GM19025 (cell line): Measurements from ENCODE around the gene POLDIP2.

Experiments used
- ATAC-seq: cut with Tn5 transposase; IDR thresholded peaks from one replicate; pipeline ENCODE4 v1.9.1; 2021; ENCODE audit warnings: mild to moderate bottlenecking, low read depth, moderate library complexity; ENCODE audit not compliant: unreplicated experiment

The POLDIP2 gene

DNA sequence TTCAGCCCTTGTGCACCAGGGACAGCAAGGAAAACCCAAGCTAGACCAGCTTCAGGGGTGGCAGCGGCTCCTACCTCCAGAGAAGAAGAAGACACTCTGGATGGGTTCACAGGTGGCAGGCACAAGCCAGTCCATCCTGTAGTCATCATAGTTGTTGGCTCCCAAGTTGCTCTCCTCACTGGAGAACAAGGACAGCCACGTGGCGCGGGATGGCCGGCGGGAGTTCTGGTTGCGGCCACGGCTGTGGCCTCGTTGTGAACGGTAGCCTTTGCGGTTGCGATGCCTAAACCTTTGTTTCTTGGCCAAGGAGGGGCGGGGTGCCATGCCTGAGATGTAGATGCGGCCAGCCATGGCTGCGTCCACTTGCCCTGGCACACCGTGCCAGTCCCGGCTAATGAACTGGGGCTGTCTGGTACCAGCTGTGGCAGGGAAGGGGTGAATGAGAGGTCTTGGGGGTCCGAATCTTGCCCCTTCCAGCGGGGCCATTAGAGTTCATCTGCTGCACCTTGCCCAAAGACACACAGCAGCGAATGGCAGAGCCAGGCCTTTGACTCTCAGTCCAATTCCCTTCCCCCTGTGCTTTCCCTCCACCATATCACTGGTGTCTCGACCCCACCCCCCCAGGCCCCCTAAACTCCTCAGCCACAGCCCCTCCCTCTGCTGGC lies 10.4 kb upstream of the POLDIP2 start:
- no peak for ATAC-seq

DNA sequence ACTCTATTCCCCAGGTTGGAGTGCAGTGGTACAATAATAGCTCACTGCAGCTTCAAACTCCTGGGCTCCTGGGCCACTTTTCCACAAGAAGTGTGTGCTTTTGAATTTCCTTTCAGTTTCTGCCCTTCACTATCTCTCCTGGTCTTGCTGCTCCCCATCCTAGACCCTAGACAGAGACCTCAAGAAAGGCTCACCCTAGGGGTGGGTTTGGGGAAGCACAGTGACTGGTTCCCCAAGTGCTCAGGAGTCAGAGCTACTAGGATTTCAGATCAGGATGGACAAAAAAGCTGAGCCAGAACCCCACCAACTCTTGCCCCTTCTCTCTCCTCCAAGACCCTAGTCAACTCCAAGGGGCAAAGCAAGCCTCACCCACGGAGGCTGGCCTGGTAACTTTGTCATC lies 9.3 kb upstream of the POLDIP2 start:
- no peak for ATAC-seq

DNA sequence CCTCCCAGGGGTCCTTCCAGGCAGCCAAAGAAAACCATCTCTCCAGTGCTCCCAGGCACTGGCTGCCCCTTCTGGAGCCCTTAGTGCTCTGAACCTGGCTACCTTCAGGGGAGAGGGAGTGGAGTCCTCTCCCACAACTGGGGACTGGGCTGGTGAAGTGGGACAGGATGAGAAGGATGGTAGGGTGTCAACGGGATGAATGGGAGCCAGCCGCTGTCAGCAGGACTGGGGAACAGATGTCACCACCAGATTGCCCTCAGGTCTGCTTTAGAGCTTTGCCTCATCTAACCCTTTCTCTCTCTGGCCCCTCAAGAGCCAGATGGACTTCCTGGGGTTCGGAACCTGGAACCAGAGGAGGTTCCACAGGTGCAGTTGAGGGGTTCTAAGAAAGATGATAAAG lies 8.2 kb upstream of the POLDIP2 start:
- no peak for ATAC-seq

DNA sequence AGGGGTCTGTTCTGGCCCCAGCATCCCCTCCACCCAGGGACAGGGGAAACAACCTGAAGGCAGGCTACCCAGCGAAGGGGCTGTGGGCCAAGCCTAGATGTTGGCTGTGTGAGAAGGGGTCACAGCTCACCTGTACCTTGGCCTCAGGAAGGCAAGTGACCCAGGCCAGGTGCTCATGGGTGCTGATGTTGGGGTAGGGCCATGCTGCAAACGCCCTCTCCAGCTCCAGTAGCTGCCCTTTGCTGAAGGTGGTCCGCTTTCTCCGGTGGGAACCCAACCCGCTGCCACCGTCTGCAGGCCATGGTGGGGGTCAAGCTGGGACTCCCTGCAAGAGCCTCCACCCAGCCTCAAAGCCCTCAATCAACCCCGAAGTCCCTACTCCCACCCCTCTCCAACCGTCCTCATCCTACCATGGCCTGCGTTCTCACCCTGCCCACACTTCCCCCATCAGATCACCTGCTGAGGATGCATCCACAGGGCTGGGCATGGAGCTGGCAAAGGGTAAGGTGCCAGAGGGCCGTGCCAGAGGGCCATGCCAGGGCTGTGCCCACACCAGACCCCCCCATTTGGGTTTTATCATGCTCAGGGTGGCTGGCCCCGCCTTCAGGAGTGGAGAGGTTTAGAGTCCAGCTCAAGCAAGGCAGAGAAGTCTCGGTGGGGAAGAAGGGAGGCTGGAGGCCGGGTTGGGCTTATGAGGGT lies 7.5 kb upstream of the POLDIP2 start, which contains the start of gene SEBOX:
TSS of gene SEBOX (minus strand) at position 535 of the 699 bp plus-strand sequence. CDS start at position 487, 48 bp downstream.
- no peak for ATAC-seq

DNA sequence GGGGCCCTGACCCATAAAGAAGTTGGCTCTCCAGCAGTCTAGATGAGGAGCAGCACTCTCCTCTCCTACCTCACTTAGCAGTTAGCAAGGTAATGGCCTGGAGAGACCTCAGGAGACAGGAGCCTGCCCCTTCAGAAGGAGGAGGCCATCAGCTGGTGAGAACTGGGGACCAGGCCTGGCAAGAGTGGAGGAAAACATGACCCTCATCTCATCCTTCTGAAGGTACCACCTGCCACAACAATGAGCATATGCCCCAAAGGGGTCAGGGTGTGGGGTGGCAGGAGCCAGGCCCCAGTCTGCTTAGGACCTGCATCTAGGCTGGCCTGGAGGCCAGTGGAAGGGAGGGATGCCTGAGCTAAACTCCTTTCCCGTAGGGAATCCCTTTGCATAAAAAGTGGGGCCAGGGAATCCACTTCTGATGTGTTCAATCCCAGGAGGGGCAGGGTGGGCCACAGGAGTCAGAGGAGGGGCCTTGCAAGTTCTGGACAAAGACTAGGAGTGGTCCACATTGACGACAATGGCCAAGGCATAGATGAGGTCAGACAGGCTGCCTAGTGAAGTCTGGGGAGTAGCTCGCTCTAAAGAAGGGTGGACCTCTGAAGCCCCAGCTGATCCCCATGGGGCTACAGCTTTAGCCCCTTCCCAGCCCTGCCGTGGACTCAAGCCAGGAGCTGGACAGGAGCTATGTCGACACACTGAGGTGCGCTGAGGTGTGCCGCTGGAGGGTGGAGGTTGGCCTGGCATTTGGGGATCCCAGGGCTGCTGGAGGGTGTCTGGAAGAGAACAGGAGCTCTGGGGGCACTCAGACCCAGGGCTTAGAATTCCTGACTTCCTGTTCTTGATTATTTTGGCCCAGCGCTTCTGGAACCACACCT lies 6.7 kb upstream of the POLDIP2 start:
- ATAC-seq: no peak

DNA sequence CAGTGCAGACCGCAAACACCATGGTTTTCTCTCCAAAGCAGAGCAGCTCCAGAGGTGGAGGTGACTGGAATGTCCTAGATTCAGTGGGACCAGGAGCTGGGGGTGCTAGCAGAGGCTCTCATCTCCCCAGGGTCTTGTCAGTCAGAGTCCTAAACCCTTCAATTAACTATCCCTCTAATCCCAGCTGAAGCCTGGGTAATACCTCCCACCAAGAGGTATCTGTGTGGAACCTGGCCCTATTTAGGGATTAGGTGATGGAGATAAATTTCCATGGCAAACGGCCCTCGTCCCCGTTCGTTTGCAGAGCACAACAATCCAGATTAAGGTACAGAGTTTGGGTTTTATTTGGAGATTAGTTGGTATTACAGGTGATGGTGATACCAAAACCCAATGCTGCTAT lies 5.9 kb upstream of the POLDIP2 start:
- ATAC-seq: no peak

DNA sequence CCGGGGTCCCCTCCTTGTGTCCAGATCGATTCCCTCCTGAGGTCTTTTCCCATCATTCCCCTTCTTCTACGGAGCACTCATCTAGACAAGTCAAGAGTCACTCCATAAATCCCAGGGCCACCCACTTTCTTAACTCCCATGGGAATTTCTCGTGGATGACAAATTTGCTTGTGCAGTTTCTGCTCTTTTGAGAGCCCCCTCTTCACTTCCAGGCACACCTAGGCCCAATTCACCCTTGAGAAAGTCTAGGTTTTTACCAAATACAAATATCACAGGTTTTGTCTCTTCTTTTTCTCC lies 522 bp upstream of the POLDIP2 start:
- no peak for ATAC-seq

DNA sequence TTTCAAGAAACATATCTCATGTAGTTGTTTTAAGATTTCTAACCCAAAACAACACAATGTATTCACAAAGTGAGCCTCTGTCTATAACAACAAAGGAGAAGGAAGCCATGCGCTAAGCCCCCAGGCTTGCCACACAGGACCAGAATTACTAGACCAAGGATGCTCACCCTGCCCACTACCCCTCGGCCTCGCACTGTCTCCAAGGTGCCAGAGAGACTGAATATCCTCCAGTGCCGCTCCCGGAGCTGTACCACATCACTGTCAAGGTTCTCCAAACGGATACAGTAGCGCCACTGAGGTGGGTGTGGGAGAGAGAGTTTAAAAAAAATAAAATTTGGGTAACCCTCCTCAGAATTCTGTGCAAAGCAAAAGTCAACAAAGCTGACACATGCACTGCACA lies 7.1 kb downstream of the POLDIP2 start:
- ATAC-seq: no peak

DNA sequence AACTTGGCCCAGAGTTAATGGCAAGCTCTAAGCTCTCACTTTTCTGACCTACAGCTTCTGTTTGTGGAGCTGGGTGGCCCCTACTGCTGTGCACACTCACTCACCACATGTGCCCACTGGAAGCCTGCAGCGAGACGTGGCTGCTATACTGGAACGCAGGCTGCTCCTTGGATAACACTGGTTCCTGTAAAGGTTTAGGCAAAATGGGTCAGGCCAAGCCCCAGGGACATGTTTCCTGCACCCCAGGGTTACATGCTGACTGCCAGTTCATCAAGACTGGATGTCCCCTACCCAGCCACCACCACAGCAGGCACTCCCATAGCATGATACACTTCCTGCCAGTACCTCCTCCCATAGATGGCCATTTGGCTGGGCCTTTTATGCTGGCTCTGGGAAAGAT lies 8.3 kb downstream of the POLDIP2 start:
- no peak for ATAC-seq

DNA sequence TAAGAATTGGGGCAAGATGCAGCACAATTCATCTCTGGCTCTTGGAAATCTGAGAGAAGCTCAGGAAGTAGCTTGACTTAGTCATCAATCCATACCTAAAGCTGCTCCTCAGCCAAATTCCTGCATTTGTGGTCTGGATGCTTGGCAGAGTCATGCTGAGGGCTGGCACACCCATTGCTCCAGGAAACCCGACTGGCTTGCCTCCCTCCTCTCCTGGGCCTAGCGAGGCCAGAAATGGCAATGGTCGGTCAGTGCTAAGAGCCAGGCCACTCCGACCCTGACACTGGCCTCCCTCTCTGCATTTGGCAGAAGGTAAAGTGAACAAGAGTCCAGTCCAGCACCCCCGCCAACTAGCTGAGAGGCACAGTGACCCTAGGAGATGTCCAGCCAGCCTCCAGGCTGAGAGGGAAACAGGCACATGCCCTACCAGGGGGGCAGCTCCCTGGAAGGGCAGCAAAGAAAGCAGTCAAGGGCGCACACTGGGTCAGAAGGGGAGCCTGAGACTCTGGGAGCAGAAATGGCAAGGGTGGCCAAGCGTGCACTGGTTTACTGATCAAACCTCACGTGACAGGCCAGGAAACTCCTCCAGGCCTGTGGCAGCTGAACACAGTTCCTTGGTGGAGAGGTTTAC lies 10.0 kb downstream of the POLDIP2 start:
- no peak for ATAC-seq

DNA sequence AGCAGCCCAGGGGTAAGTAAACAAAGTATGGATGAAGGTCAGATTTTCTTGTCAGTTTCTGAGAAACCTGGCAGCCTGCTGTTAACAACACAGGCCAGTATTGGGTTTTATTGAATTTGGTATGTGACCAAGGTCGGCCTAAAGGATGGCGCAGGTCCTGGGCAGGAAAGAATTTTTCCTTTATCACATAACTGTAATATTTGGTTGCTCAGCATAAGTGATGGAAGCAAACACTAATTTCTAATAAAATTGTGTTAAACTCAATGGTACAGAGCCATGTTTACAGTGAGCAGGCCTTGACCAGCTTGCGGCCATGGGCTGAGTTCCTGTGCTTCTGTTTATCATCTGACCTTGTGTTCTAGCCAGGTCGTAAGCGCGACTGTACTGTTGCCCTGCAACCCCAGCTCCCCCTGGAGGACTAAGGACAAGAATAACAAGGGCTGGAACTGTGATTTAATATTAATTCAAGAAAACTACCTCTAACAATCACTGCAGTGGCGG lies 10.5 kb downstream of the POLDIP2 start:
- no peak for ATAC-seq

DNA sequence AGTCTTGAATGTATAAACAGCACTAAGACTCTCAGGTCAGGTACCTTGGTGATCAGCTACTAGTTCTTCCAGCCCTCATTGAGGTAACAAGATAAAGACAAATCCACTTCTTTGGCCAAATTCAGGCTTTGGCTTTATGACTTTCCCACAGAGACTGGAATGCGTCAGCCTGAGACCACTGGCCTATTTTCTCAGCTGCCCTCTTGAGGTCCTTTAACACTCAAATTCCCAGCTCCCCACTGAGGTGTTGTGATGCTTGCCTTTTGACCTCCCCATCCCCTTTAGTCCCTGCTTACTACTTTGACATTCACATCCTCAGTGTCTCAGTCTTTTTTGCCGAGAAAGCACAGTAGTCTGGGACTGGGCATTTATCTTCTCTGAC lies 11.1 kb downstream of the POLDIP2 start:
- no peak for ATAC-seq

DNA sequence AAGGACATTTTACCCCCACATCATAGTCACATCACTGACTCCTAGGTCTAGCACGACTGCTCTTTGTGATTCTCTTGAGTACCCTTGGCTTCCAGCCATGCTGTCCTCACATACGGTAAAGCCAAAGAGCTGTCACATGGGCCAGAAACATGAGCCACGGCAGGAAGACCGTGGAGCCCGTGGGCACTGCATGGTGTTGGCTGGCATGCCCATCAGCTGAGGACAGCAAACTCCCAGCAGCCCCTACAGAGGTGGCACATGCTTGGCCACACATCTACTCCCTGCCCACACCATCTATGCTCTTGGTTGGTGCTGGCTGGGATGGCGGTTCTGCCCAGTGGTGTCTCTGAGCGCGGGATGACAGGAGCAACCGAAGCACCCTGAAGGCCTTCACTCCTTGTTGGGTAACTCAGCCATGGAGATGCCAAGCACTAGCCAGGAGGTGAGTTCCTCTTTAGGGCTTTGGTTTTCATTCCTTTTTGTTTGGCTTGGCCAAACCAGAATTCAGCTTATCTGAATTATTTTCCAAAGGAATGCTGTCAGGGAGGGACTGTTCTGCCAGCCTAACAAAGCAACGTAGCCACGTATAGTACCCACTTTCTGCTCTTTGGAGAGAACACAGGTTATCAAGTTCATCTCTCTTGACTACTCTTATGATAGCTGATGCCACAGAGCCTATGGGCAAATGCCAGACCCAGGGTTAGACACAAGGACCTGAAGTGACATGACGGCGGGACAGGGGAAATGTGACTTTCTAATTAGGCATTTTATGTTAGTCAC lies 11.7 kb downstream of the POLDIP2 start:
- no peak for ATAC-seq

DNA sequence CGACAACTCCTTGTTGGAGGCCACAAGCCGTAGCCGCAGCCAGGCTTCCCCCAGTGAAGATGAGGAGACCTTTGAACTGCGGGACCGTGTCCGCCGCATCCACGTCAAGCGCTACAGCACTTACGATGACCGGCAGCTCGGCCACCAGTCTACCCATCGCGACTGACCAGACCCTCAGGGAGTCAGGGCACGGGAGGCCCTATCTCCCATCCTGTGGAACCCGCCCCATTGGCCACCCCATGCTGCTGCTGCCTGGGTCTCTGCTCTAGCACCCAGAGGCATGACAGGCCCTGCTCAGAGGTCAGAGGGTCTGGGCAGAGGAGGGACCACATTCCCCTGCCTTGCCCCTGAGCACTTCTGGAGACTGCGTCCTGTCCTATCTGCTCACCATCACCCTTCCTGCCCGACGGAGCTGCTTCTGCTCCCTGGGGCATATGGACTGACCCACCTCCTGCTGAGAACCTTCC lies 12.9 kb downstream of the POLDIP2 start:
- ATAC-seq: no peak

DNA sequence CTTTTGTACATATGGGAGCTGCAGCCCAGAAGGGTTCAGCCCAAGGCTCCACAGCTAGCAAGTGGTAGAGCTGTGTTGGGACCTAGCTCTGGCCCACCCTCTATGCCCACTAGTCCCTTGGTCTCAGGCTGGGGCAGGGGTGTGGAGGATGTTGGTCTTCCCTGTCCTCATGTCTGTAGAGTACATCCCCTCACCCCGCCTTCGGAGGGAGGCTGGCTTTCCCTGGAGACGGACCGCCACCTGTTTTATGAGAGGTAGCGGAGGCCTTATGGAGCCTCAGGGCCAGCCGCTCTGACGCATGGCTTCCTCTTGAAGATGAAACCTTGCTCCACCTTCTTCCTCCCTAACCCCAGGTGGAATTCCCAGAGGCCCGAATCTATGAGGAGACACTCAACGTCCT lies 13.3 kb downstream of the POLDIP2 start:
- no peak for ATAC-seq

DNA sequence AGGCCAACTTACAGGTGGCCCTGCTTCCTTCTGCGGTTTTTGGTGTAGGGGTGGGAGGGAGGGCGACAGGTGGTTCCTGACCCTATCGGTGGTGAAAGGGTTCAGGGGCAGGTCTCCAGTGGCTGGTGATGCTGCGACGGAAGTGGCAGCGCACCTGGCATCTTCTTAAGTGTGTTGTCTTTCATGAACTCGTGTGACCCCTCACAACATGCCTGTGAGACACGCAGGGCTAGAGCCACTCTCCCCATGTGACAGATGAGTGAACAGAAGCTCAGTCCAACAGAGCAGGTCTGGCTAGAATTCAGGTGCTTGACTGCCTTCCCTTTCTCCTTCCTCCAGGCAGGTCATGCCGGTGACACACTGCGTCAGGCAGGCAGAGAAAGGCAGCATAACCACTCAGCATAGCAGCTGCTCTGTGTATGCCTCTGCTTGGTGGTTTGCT lies 13.8 kb downstream of the POLDIP2 start:
- ATAC-seq: no peak

DNA sequence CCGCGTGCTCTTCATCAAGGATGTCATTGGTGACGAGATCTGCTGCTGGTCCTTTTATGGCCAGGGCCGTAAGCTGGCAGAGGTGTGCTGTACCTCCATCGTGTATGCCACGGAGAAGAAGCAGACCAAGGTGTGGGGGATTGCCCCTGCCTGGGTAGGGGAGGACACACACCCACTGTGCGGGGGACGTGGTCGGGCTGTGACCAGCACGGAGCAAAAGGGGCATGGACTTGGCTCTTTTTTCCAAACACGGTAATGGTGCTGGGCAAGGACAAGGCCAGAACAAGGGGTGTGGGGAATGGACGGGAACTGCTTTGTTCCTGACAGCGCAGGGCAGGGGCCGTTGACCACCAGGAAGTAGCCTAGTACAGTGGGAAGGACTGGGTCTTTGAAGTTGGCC lies 15.0 kb downstream of the POLDIP2 start:
- no peak for ATAC-seq

DNA sequence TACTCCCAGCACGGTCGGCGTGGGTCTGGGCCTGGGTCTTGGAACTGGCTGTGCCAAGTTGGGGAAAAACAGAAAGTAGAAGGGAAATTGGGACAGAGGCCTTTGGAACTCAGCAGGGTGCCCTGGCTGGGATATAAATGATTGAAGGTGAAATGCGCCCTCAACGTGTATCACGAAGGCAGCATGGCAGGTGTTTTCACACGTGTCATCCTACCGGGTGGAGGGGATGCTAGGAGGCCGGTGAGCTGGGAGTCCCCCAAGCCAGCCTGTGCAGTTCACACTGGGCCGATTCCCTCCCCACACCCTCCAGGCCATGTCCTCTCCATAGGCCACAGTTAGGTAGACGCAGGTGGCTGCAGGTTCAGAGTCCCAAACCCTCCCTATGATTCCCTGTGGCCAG lies 15.8 kb downstream of the POLDIP2 start:
- ATAC-seq: no peak

DNA sequence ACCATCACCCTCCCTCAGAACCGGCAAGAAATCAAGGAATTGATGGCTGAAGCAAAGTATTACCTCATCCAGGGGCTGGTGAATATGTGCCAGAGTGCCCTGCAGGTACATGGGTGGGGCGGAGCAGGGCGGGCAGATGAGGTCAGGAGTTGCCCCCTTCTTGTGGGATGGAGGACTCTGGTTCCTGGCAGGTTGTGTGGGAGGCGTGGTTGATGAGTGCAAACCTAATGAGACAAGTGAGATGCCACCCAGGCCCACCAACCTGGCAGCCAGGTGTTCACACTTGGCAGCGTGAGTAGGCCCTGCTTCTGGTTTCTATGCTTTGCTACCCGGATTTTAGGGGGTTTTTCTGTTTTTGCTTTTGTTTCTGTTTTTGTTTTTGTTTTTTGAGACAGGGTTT lies 17.0 kb downstream of the POLDIP2 start:
- ATAC-seq: no peak

DNA sequence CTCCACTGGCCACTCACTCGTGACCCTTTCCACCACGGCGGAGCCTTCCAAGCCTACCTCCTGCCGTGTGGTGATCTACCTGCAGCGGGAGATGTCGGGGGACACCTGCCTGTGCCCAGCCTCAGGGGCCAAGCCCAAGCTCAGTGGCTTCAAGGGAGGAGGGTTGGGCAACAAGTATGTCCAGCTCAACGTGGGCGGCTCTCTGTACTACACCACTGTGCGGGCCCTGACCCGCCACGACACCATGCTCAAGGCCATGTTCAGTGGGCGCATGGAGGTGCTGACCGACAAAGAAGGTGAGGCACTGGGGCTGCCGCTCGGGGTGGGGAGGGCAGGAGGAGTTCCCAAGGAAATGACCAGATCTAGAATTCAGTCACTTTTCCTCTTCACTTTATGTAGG lies 17.9 kb downstream of the POLDIP2 start:
- no peak for ATAC-seq
